NT2/D1 (cell line): ENCODE measurements around the gene SRP9.

Experiments
- SUZ12 ChIP-seq: IDR thresholded peaks from 2 replicates; pipeline ENCODE4 v1.6.1; 2011; ENCODE audit not compliant: insufficient read length, insufficient read depth; ENCODE audit errors: extremely low read depth
- YY1 ChIP-seq: IDR thresholded peaks from 2 replicates; pipeline ENCODE4 v1.6.1; 2011; ENCODE audit not compliant: insufficient read length, insufficient read depth
- ZNF274 ChIP-seq: IDR thresholded peaks from 2 replicates; pipeline ENCODE4 v1.6.1; 2011; ENCODE audit warnings: mild to moderate bottlenecking, low read depth, low read length

- TF ChIP-seq YY1 (no peak), ZNF274 (no peak), SUZ12 (no peak)
Observed at GRCh38 chr1:225771661-225772322, 5.8 kb upstream of the SRP9 start.
